ENCODE results near the gene RFX2. TPM values are rescaled to one million over a fixed set of nuclear protein-coding genes. Genes with fewer than 3 reads are reported as not detected.

RFX2 gene
- total RNA-seq, 1 donor from 2014 or later, result 6.5 TPM

- no peak for DNase-seq (ENCODE audit: low read depth)
- no peak for TF ChIP-seq CTCF (IDR thresholded peaks at IDR 0.05; ENCODE audit: insufficient read depth, low read length, poor library complexity, severe bottlenecking)
- Histone ChIP-seq H3K27me3 (ENCODE audit: control insufficient read depth, insufficient read depth, low read length) (peaks cover 2% of the 10 kb centered on the region), H3K36me3 (ENCODE audit: control insufficient read depth, insufficient read depth, low read length) (no peaks in the 10 kb centered on the region), H3K4me3 (ENCODE audit: low read depth, low read length) (no peak overlapping the region)
These were observed 8.7 kb upstream of the RFX2 start for GRCh38 chr19:6119031-6119430.

- peaks cover 2% of the 10 kb centered on the region for H3K27me3 ChIP-seq (ENCODE audit: control insufficient read depth, insufficient read depth, low read length)
- no peak overlapping the region for H3K4me3 ChIP-seq (ENCODE audit: low read depth, low read length)
- H3K36me3 ChIP-seq (ENCODE audit: control insufficient read depth, insufficient read depth, low read length), result no peaks in the 10 kb centered on the region
- no peak for DNase-seq (ENCODE audit: low read depth)
- TF ChIP-seq CTCF (IDR thresholded peaks at IDR 0.05; ENCODE audit: insufficient read depth, low read length, poor library complexity, severe bottlenecking), result no peak
These were observed 7.7 kb upstream of the RFX2 start for GRCh38 chr19:6118043-6118442.

GRCh38 chr19:6117534-6117933, 7.2 kb upstream of the RFX2 start:
- Histone ChIP-seq H3K27me3 (ENCODE audit: control insufficient read depth, insufficient read depth, low read length) (peaks cover 2% of the 10 kb centered on the region), H3K4me3 (ENCODE audit: low read depth, low read length) (no peak overlapping the region), H3K36me3 (ENCODE audit: control insufficient read depth, insufficient read depth, low read length) (no peaks in the 10 kb centered on the region)
- DNase-seq (ENCODE audit: low read depth), result no peak
- TF ChIP-seq CTCF (IDR thresholded peaks at IDR 0.05; ENCODE audit: insufficient read depth, low read length, poor library complexity, severe bottlenecking), result no peak

GRCh38 chr19:6116749-6117430, 6.6 kb upstream of the RFX2 start:
- no peaks in the 10 kb centered on the region for H3K36me3 ChIP-seq (ENCODE audit: control insufficient read depth, insufficient read depth, low read length)
- no peak for DNase-seq (ENCODE audit: low read depth)
- H3K4me3 ChIP-seq (ENCODE audit: low read depth, low read length), result no peak overlapping the region
- TF ChIP-seq CTCF (IDR thresholded peaks at IDR 0.05; ENCODE audit: insufficient read depth, low read length, poor library complexity, severe bottlenecking), result no peak
- H3K27me3 ChIP-seq (ENCODE audit: control insufficient read depth, insufficient read depth, low read length), result peaks cover 2% of the 10 kb centered on the region

- TF ChIP-seq CTCF (IDR thresholded peaks at IDR 0.05; ENCODE audit: insufficient read depth, low read length, poor library complexity, severe bottlenecking), result no peak
- Histone ChIP-seq H3K4me3 (ENCODE audit: low read depth, low read length) (no peak overlapping the region), H3K36me3 (ENCODE audit: control insufficient read depth, insufficient read depth, low read length) (no peaks in the 10 kb centered on the region), H3K27me3 (ENCODE audit: control insufficient read depth, insufficient read depth, low read length) (peaks cover 2% of the 10 kb centered on the region)
- DNase-seq (ENCODE audit: low read depth), result no peak
These were observed 5.7 kb upstream of the RFX2 start for GRCh38 chr19:6115992-6116391.

GRCh38 chr19:6113616-6114188, 3.4 kb upstream of the RFX2 start:
- no peaks in the 10 kb centered on the region for H3K36me3 ChIP-seq (ENCODE audit: control insufficient read depth, insufficient read depth, low read length)
- peaks cover 2% of the 10 kb centered on the region for H3K27me3 ChIP-seq (ENCODE audit: control insufficient read depth, insufficient read depth, low read length)
- no peak for TF ChIP-seq CTCF (IDR thresholded peaks at IDR 0.05; ENCODE audit: insufficient read depth, low read length, poor library complexity, severe bottlenecking)
- no peak for DNase-seq (ENCODE audit: low read depth)
- no peak overlapping the region for H3K4me3 ChIP-seq (ENCODE audit: low read depth, low read length)

Data from kidney epithelial cell (primary cell).